Subcutaneous abdominal adipose tissue (tissue), 5 donors: Measurements from ENCODE around the gene FLNA.

Experiments used
- H3K27ac ChIP-seq: one replicate; pipeline ENCODE4 v1.7.0; 2013; ENCODE audit warnings: low read depth, mild to moderate bottlenecking, inconsistent platforms, low read length, moderate library complexity
- H3K27me3 ChIP-seq, 5 donors: one replicate each; pipeline ENCODE4 v1.7.0; 2013; ENCODE audit warnings: low read length in 5 of 5, inconsistent platforms in 1 of 5; ENCODE audit not compliant: control insufficient read depth in 5 of 5, insufficient read depth in 4 of 5
- H3K36me3 ChIP-seq, 5 donors: one replicate each; pipeline ENCODE4 v1.7.0; 2013; ENCODE audit warnings: low read length in 5 of 5; ENCODE audit not compliant: control insufficient read depth in 5 of 5, insufficient read depth in 5 of 5
- H3K4me1 ChIP-seq, 5 donors: one replicate each; pipeline ENCODE4 v1.7.0; 2013; ENCODE audit warnings: low read length in 5 of 5, mild to moderate bottlenecking in 3 of 5, moderate library complexity in 1 of 5; ENCODE audit not compliant: control insufficient read depth in 5 of 5, insufficient read depth in 5 of 5
- H3K4me3 ChIP-seq, 5 donors: one replicate each; pipeline ENCODE4 v1.7.0; 2013; ENCODE audit warnings: low read length in 5 of 5, low read depth in 1 of 5
- H3K9ac ChIP-seq, 5 donors: one replicate each; pipeline ENCODE4 v1.7.0; 2013; ENCODE audit warnings: low read length in 5 of 5, mild to moderate bottlenecking in 4 of 5, moderate library complexity in 3 of 5
- H3K9me3 ChIP-seq, 5 donors: one replicate each; pipeline ENCODE4 v1.7.0; 2013; ENCODE audit warnings: low read length in 5 of 5; ENCODE audit not compliant: control insufficient read depth in 5 of 5
- donor health status: healthy.
- donor health status: healthy.
- donor health status: healthy.
- donor health status: healthy.
- donor health status: healthy.

Gene FLNA

DNA sequence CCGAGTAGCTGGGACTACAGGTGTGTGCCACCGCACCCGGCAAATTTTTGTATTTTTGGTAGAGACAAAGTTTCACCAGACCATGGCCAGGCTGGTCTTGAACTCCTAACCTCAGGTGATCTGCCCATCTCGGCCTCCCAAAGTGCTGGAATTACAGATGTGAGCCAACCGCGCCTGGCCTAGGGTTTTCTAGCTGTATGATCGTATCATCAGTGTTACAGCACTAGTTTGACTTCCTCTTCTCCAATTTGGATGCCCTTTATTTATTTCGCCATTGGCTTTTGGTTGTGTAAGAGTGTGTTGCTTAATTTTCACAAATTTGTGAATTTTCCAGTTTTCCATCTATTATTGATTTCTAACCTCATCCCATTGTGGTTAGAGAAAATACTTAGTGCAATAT lies 73.6 kb downstream of the FLNA start:
- no peak overlapping the region for H3K9ac ChIP-seq
- no peak overlapping the region for H3K27ac ChIP-seq
- no peaks in the 10 kb centered on the region for H3K4me1 ChIP-seq
- H3K9me3 ChIP-seq, result peaks cover 0 to 5% (median 2%) of the 10 kb centered on the region in 5 donors
- H3K4me3 ChIP-seq, result no peak overlapping the region
- H3K36me3 ChIP-seq, result no peaks in the 10 kb centered on the region
- peaks cover 0 to 18% (median 2%) of the 10 kb centered on the region in 5 donors for H3K27me3 ChIP-seq
